H1 (cell line): ENCODE results near the gene DIAPH1.

Experiments
- ATF2 ChIP-seq: IDR thresholded peaks from 2 replicates; pipeline ENCODE4 v1.6.1; 2012; ENCODE audit warnings: low read length, inconsistent platforms
- CTCF ChIP-seq, 3 experiments: IDR thresholded peaks; 1 replicate in 2 of 3; 2 replicates in 1 of 3; pipeline versions ENCODE4 v1.5.1 to v1.6.1; 2011; ENCODE audit warnings: low read length in 3 of 3, mild to moderate bottlenecking in 3 of 3, inconsistent platforms in 2 of 3, low read depth in 1 of 3, moderate library complexity in 1 of 3; ENCODE audit not compliant: insufficient read depth in 1 of 3; ENCODE audit errors: control extremely low read depth in 1 of 3
- EP300 ChIP-seq, 2 experiments: IDR thresholded peaks; 1 replicate in 1 of 2; 2 replicates in 1 of 2; pipeline ENCODE4 v1.6.1; 2011 to 2012; ENCODE audit warnings: low read depth in 2 of 2, low read length in 2 of 2, mild to moderate bottlenecking in 2 of 2, borderline replicate concordance in 1 of 2, inconsistent platforms in 1 of 2, moderate library complexity in 1 of 2
- JUN ChIP-seq: IDR thresholded peaks from 2 replicates; pipeline ENCODE4 v1.6.1; 2011; ENCODE audit warnings: low read depth, mild to moderate bottlenecking, improper control_type of control experiment, low read length
- POLR2A ChIP-seq, 2 experiments: IDR thresholded peaks; 1 replicate in 1 of 2; 2 replicates in 1 of 2; pipeline ENCODE4 v1.6.1; 2011; ENCODE audit warnings: low read depth in 2 of 2, low read length in 2 of 2, mild to moderate bottlenecking in 2 of 2; ENCODE audit errors: control extremely low read depth in 1 of 2
- POLR2AphosphoS5 ChIP-seq: IDR thresholded peaks from 2 replicates; pipeline ENCODE4 v1.6.1; 2011; ENCODE audit warnings: low read depth, low read length
- SIX5 ChIP-seq: IDR thresholded peaks from 2 replicates; pipeline ENCODE4 v1.6.1; 2011; ENCODE audit warnings: mild to moderate bottlenecking, low read depth, low read length
- YY1 ChIP-seq: IDR thresholded peaks from 2 replicates; pipeline ENCODE4 v1.6.1; 2011; ENCODE audit warnings: low read depth, mild to moderate bottlenecking, low read length
- ZNF274 ChIP-seq: IDR thresholded peaks from 2 replicates; pipeline ENCODE4 v1.7.0; 2012; ENCODE audit warnings: low read length, borderline replicate concordance; ENCODE audit errors: extremely low read depth

- TF ChIP-seq POLR2A (IDR thresholded peaks at IDR 0.05; ENCODE audit: control extremely low read depth in 1 of 2, low read depth in 2 of 2, low read length in 2 of 2) (no peak), POLR2AphosphoS5 (no peak), CTCF (IDR thresholded peaks at IDR 0.05; ENCODE audit: control extremely low read depth in 1 of 3, insufficient read depth in 1 of 3, low read depth in 1 of 3, low read length in 3 of 3) (no peak), JUN (no peak), ZNF274 (no peak), SIX5 (no peak), YY1 (no peak), ATF2 (no peak), EP300 (IDR thresholded peaks at IDR 0.05; ENCODE audit: borderline replicate concordance in 1 of 2, low read depth in 2 of 2, low read length in 2 of 2) (no peak)
Observed at GRCh38 chr5:141596867-141597266, 21.9 kb downstream of the DIAPH1 start.
